CD4-positive, CD25-positive, alpha-beta regulatory T cell (primary cell): Measurements from ENCODE around the gene MPPE1. TPM values are rescaled to one million over a fixed set of nuclear protein-coding genes. Genes with fewer than 3 reads are reported as not detected.
A peak's percentile ranks its signal among the peaks of the same experiment; 100 is the strongest.
"Not testable (repeated sequence)": the region's sequence is repeated elsewhere in the genome, so short reads cannot be mapped to it uniquely, and the experiment has no call there.

Experiments
- ATAC-seq, 2 donors: fragments of 150-1000 bp; cut with Tn5 transposase; one replicate each; pipeline ENCODE4 v1.10.0; 2021; ENCODE audit warnings: low read depth in 2 of 2, moderate number of reproducible peaks in 2 of 2, moderate library complexity in 1 of 2
- DNase-seq, 3 donors: peaks; one replicate each; pipeline versions ENCODE4 v3.0.0 to v3.0.0-alpha.2; 2012 to 2022; ENCODE audit warnings: mixed read lengths in 1 of 3
- H3K27ac ChIP-seq: one replicate; pipeline ENCODE4 v1.7.0; 2013; ENCODE audit warnings: mild to moderate bottlenecking, low read length; ENCODE audit not compliant: insufficient read depth, poor library complexity, severe bottlenecking
- H3K27me3 ChIP-seq: one replicate; pipeline ENCODE4 v1.7.0; 2013; ENCODE audit warnings: low read length; ENCODE audit not compliant: control insufficient read depth, insufficient read depth
- H3K36me3 ChIP-seq: one replicate; pipeline ENCODE4 v1.7.0; 2013; ENCODE audit warnings: mild to moderate bottlenecking, low read length, moderate library complexity; ENCODE audit not compliant: control insufficient read depth, insufficient read depth
- H3K4me1 ChIP-seq: 2 replicates; pipeline ENCODE4 v1.7.0; 2013; ENCODE audit warnings: mild to moderate bottlenecking, low read length; ENCODE audit not compliant: insufficient read depth, control insufficient read depth, poor library complexity, severe bottlenecking
- H3K4me3 ChIP-seq: one replicate; pipeline ENCODE4 v1.7.0; 2013; ENCODE audit warnings: low read depth, mild to moderate bottlenecking, low read length, moderate library complexity
- H3K9me3 ChIP-seq, 2 experiments: 1 replicate in 1 of 2; 2 replicates in 1 of 2; pipeline ENCODE4 v1.7.0; 2013; ENCODE audit warnings: low read length in 2 of 2, mild to moderate bottlenecking in 1 of 2, moderate library complexity in 1 of 2; ENCODE audit not compliant: control insufficient read depth in 2 of 2
- H3K27ac Mint-ChIP-seq, 3 donors: one replicate each; pipeline ENCODE4 v1.8.0; 2020 to 2022; ENCODE audit warnings: mild to moderate bottlenecking in 3 of 3, mixed read lengths in 3 of 3, moderate library complexity in 2 of 3
- H3K27me3 Mint-ChIP-seq: one replicate; pipeline ENCODE4 v1.8.0; 2022; ENCODE audit warnings: mild to moderate bottlenecking, mixed read lengths
- H3K36me3 Mint-ChIP-seq: one replicate; pipeline ENCODE4 v1.8.0; 2020; ENCODE audit warnings: mixed read lengths
- H3K4me1 Mint-ChIP-seq, 4 donors: one replicate each; pipeline ENCODE4 v1.8.0; 2020 to 2022; ENCODE audit warnings: mixed read lengths in 4 of 4, mild to moderate bottlenecking in 1 of 4
- H3K4me3 Mint-ChIP-seq, 4 donors: one replicate each; pipeline ENCODE4 v1.8.0; 2020 to 2022; ENCODE audit warnings: mild to moderate bottlenecking in 4 of 4, mixed read lengths in 4 of 4, moderate library complexity in 3 of 4
- H3K9me3 Mint-ChIP-seq, 7 donors: one replicate each; pipeline ENCODE4 v1.8.0; 2020 to 2022; ENCODE audit warnings: mixed read lengths in 7 of 7, mild to moderate bottlenecking in 3 of 7, moderate library complexity in 2 of 7
- polyA plus RNA-seq, 4 donors: library from polyadenylated mRNA; unstranded; fragments of 300-500 nt; fragmentation: Illumina TruSeq; gene quantifications; one replicate each; pipeline ENCODE4 v1.2.3, GENCODE V29; 2021
- total RNA-seq: library from RNA; stranded (reverse); gene quantifications from one replicate; pipeline ENCODE4 v1.2.3, GENCODE V29; 2022

MPPE1 gene
- total and polyA plus RNA-seq, 5 donors from 2014 or later: 40.9 to 97.4 (median 59.6) TPM

- no peak for ATAC-seq
- H3K27ac ChIP-seq: no peak overlapping the region
- Mint-ChIP-seq H3K9me3 (no peaks in the 10 kb centered on the region), H3K4me1 (peaks cover 0 to 6% (median 5%) of the 10 kb centered on the region in 4 donors), H3K36me3 (no peaks in the 10 kb centered on the region), H3K4me3 (no peak overlapping the region), H3K27ac (no peak overlapping the region), H3K27me3 (peaks cover 22% of the 10 kb centered on the region)
- H3K27me3 ChIP-seq: peaks cover 2% of the 10 kb centered on the region
- H3K36me3 ChIP-seq: no peaks in the 10 kb centered on the region
- DNase-seq: no peak
- H3K4me1 ChIP-seq: no peaks in the 10 kb centered on the region
- H3K9me3 ChIP-seq: no peaks in the 10 kb centered on the region
- H3K4me3 ChIP-seq: no peak overlapping the region
These were observed 45.5 kb downstream of the MPPE1 start for GRCh38 chr18:11862468-11863137.

GRCh38 chr18:11861583-11862288, 46.4 kb downstream of the MPPE1 start:
- ATAC-seq (no peak), DNase-seq (no peak)
- Mint-ChIP-seq H3K9me3 (no peaks in the 10 kb centered on the region), H3K4me3 (no peak overlapping the region), H3K27me3 (peaks cover 22% of the 10 kb centered on the region), H3K4me1 (peaks cover 0 to 11% (median 7%) of the 10 kb centered on the region in 4 donors), H3K36me3 (no peaks in the 10 kb centered on the region), H3K27ac (no peak overlapping the region)
- no peaks in the 10 kb centered on the region for H3K9me3 ChIP-seq
- no peaks in the 10 kb centered on the region for H3K36me3 ChIP-seq
- H3K4me1 ChIP-seq: no peaks in the 10 kb centered on the region
- peaks cover 2% of the 10 kb centered on the region for H3K27me3 ChIP-seq
- no peak overlapping the region for H3K27ac ChIP-seq
- H3K4me3 ChIP-seq: no peak overlapping the region

GRCh38 chr18:11860594-11861450, 47.3 kb downstream of the MPPE1 start:
- Histone ChIP-seq H3K4me1 (no peaks in the 10 kb centered on the region), H3K9me3 (no peaks in the 10 kb centered on the region), H3K4me3 (no peak overlapping the region), H3K27me3 (no peaks in the 10 kb centered on the region), H3K36me3 (no peaks in the 10 kb centered on the region), H3K27ac (no peak overlapping the region)
- no peak overlapping the region for H3K4me3 Mint-ChIP-seq
- peaks cover 0 to 11% (median 7%) of the 10 kb centered on the region in 4 donors for H3K4me1 Mint-ChIP-seq
- H3K27ac Mint-ChIP-seq: no peak overlapping the region
- peaks cover 16% of the 10 kb centered on the region for H3K27me3 Mint-ChIP-seq
- no peak for DNase-seq
- H3K36me3 Mint-ChIP-seq: no peaks in the 10 kb centered on the region
- no peaks in the 10 kb centered on the region for H3K9me3 Mint-ChIP-seq
- no peak for ATAC-seq

GRCh38 chr18:11859903-11860407, 48.2 kb downstream of the MPPE1 start:
- Histone ChIP-seq H3K36me3 (no peaks in the 10 kb centered on the region), H3K9me3 (no peaks in the 10 kb centered on the region), H3K4me3 (no peak overlapping the region), H3K4me1 (no peaks in the 10 kb centered on the region), H3K27me3 (no peaks in the 10 kb centered on the region), H3K27ac (no peak overlapping the region)
- Mint-ChIP-seq H3K27me3 (peaks cover 13% of the 10 kb centered on the region), H3K4me1 (peaks cover 0 to 15% (median 12%) of the 10 kb centered on the region in 4 donors), H3K4me3 (no peak overlapping the region), H3K36me3 (peaks cover 4% of the 10 kb centered on the region), H3K27ac (peak overlapping the region in 1 of 3 donors; percentile 36), H3K9me3 (no peaks in the 10 kb centered on the region)
- ATAC-seq: no peak
- DNase-seq: no peak

- H3K27ac ChIP-seq: no peak overlapping the region
- H3K9me3 ChIP-seq: no peaks in the 10 kb centered on the region
- Mint-ChIP-seq H3K27me3 (peaks cover 7% of the 10 kb centered on the region), H3K4me3 (no peak overlapping the region), H3K4me1 (peaks cover 0 to 19% (median 15%) of the 10 kb centered on the region in 4 donors), H3K27ac (peak overlapping the region in 1 of 3 donors; percentile 22), H3K36me3 (peaks cover 7% of the 10 kb centered on the region), H3K9me3 (no peaks in the 10 kb centered on the region)
- H3K27me3 ChIP-seq: no peaks in the 10 kb centered on the region
- peaks cover 3% of the 10 kb centered on the region for H3K36me3 ChIP-seq
- ATAC-seq (no peak), DNase-seq (no peak)
- peaks cover 3% of the 10 kb centered on the region for H3K4me1 ChIP-seq
- no peak overlapping the region for H3K4me3 ChIP-seq
These were observed 48.8 kb downstream of the MPPE1 start for GRCh38 chr18:11859282-11859830.

DNA sequence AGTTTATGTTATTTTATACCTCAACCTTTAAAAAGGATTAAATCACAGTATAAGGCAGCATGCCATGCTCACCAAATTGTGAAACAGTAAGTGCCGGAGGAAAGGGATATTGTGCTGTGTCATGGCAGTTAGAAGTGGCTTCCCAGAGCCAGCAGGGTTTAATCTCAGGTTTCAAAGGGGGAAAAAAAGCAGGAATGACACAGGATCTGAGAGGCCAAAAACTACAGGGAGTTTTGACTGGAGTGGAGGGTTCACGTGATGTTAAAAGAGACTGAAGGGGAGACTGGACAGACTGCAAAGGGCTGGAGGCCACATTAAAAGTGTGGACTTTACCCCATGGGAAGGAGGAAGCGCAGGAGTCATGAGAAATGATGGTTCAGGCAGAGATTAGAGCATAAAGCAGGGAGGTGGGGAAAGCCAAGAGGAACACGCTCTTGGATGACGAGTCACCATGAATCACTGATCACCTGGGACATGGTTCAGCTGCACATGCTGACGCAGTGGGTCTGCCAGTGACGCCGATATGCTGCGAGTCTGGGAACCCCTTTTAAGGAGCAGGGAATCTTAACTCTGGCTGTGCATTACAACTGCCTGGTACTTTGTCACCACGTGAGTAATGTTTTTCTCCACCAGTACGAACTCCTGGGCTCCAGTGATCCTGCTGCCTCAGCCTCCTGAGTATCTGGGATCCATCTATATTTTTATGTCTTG, 50.8 kb downstream of the MPPE1 start:
- Histone ChIP-seq H3K4me1 (peaks cover 21% of the 10 kb centered on the region), H3K36me3 (peaks cover 3% of the 10 kb centered on the region), H3K27me3 (no peaks in the 10 kb centered on the region), H3K4me3 (no peak overlapping the region), H3K27ac (no peak overlapping the region), H3K9me3 (no peaks in the 10 kb centered on the region)
- ATAC-seq (peak in 1 of 2 donors; percentile 28), DNase-seq (no peak)
- H3K36me3 Mint-ChIP-seq: peaks cover 7% of the 10 kb centered on the region
- no peaks in the 10 kb centered on the region for H3K9me3 Mint-ChIP-seq
- no peak overlapping the region for H3K27ac Mint-ChIP-seq
- H3K4me1 Mint-ChIP-seq: peaks cover 3 to 37% (median 27%) of the 10 kb centered on the region in 4 donors
- H3K4me3 Mint-ChIP-seq: no peak overlapping the region
- no peaks in the 10 kb centered on the region for H3K27me3 Mint-ChIP-seq

DNA sequence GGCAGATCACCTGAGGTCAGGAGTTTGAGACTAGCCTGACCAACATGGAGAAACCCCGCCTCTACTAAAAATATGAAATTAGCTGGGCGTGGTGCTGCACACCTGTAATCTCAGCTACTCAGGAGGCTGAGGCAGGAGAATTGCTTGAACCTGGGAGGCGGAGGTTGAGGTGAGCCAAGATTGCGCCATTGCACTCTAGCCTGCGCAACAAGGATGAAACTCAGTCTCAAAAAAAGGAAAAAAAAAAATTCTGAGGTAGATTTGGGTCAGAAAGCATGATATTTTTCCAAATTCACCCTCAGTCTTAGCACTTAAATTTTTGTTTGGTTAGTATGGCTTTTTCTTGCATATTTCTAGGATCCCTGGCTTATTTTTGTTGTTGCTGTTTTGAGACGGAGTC, 53.6 kb downstream of the MPPE1 start:
- H3K27ac Mint-ChIP-seq, H3K27ac ChIP-seq, H3K36me3 Mint-ChIP-seq, H3K4me3 ChIP-seq, DNase-seq, H3K36me3 ChIP-seq, H3K27me3 ChIP-seq, ATAC-seq, H3K9me3 ChIP-seq, H3K9me3 Mint-ChIP-seq: not testable (repeated sequence)
- H3K27me3 Mint-ChIP-seq: peaks cover 18% of the 10 kb centered on the region
- H3K4me1 Mint-ChIP-seq: peaks cover 6 to 59% (median 39%) of the 10 kb centered on the region in 4 donors
- H3K4me1 ChIP-seq: peaks cover 38% of the 10 kb centered on the region
- H3K4me3 Mint-ChIP-seq: peak overlapping the region in 3 of 4 donors; percentile 38 to 64 (median 46)
